Spleen (tissue), 11 donors: ENCODE results near the gene SEMA3B. TPM values are rescaled to one million over a fixed set of nuclear protein-coding genes. Genes with fewer than 3 reads are reported as not detected.

ENCODE experiments used
- DNase-seq: peaks from one replicate; pipeline ENCODE4 v3.0.0-alpha.2; 2020
- H3K27ac ChIP-seq, 8 donors: fragments of 200-600 bp; sonication (generic) in 7 of 8; 1 replicate in 4 of 8; 2 replicates in 4 of 8; pipeline versions ENCODE4 v1.5.0 to v1.8.0; 2016 to 2021; ENCODE audit warnings: inconsistent platforms in 4 of 8, mild to moderate bottlenecking in 4 of 8, moderate library complexity in 1 of 8
- H3K27me3 ChIP-seq, 7 donors: fragments of 200-600 bp; sonication (generic) in 6 of 7; replicated peaks in 1 of 7; 1 replicate in 4 of 7; 2 replicates in 3 of 7; pipeline versions ENCODE4 v1.5.0 to v1.8.0; 2016 to 2021; ENCODE audit warnings: inconsistent platforms in 3 of 7, mild to moderate bottlenecking in 1 of 7
- H3K36me3 ChIP-seq, 6 donors: fragments of 200-600 bp; sonication (generic) in 5 of 6; 1 replicate in 4 of 6; 2 replicates in 2 of 6; pipeline versions ENCODE4 v1.5.0 to v1.8.0; 2016 to 2021; ENCODE audit warnings: inconsistent platforms in 2 of 6
- H3K4me1 ChIP-seq, 6 donors: fragments of 200-600 bp; sonication (generic) in 5 of 6; 1 replicate in 3 of 6; 2 replicates in 3 of 6; pipeline versions ENCODE4 v1.5.0 to v1.8.0; 2016 to 2021; ENCODE audit warnings: inconsistent platforms in 3 of 6
- H3K4me3 ChIP-seq, 8 donors: fragments of 200-600 bp; sonication (generic) in 7 of 8; 1 replicate in 4 of 8; 2 replicates in 4 of 8; pipeline versions ENCODE4 v1.5.0 to v1.8.0; 2016 to 2021; ENCODE audit warnings: inconsistent platforms in 4 of 8, mild to moderate bottlenecking in 4 of 8, moderate library complexity in 2 of 8
- H3K9me3 ChIP-seq, 8 donors: fragments of 200-600 bp; sonication (generic) in 7 of 8; 1 replicate in 4 of 8; 2 replicates in 4 of 8; pipeline versions ENCODE4 v1.5.0 to v1.8.0; 2016 to 2021; ENCODE audit warnings: inconsistent platforms in 4 of 8
- POLR2A ChIP-seq, 3 donors: fragments of 450-650 bp; IDR thresholded peaks; one replicate each; pipeline ENCODE4 v1.5.1; 2017; ENCODE audit warnings: antibody characterized with exemption in 3 of 3, mild to moderate bottlenecking in 1 of 3
- POLR2AphosphoS5 ChIP-seq, 3 donors: sonication (generic); formaldehyde crosslinking; IDR thresholded peaks; one replicate each; pipeline ENCODE4 v1.5.1; 2017; ENCODE audit warnings: antibody characterized with exemption in 3 of 3
- whole genome bisulfite sequencing, 5 donors: extraction: QIAGEN DNeasy Blood & Tissue Kit in 3 of 5; methylation state at CpG; one replicate each; pipeline versions ENCODE4 v1.1.5 to v1.1.7; 2013 to 2018; 5-methylcytosine and 5-hydroxymethylcytosine counted together
- intact Hi-C: fragments of 100-400 bp; cut with DNase I; formaldehyde crosslinking; loops from one replicate; pipeline ENCODE4 v1.15.0; 2023; ENCODE audit warnings: low total_unique reads
- polyA plus RNA-seq, 3 donors: library from polyadenylated mRNA; stranded (reverse); fragments of 200-250 nt; gene quantifications; one replicate each; pipeline ENCODE4 v1.2.1, GENCODE V29; 2013
- total RNA-seq, 7 donors: library from RNA; depleted of rRNA in 3 of 7; stranded (reverse); fragments of >200 nt in 3 of 7; fragmentation: NEBNext Ultra II Directional in 4 of 7; extraction: Animal tissue kit (Norgen Biotek cat#: 25700) in 4 of 7; gene quantifications; one replicate each; pipeline versions ENCODE4 v1.1.0 to v1.2.1, GENCODE V29; 2016 to 2021
- TF ChIP-seq, protein P1 (sequence below), 11 experiments: fragments of 200-600 bp in 7 of 11; fragments of 450-650 bp in 4 of 11; sonication (generic) in 4 of 11; IDR thresholded peaks in 8 of 11; conservative IDR thresholded peaks in 3 of 11; 1 replicate in 7 of 11; 2 replicates in 4 of 11; pipeline versions ENCODE4 v1.4.0 to v1.8.0; 2016 to 2021; ENCODE audit warnings: antibody characterized with exemption in 11 of 11, inconsistent platforms in 4 of 11, mild to moderate bottlenecking in 1 of 11
- donor health status: healthy with polysubstance abuse.
- donor health status: DM: no; HTN: no; CAD: no; lungs with moderate emphysema.
- donor health status: DM: no; HTN: no; CAD: no.
- donor health status: Bipolar disorder and iron deficiency.
- donor health status: healthy.
- donor health status: DM: no; HTN: no; CAD: no.
- donor health status: DM: yes; HTN: yes; CAD: no.

Gene SEMA3B
- total and polyA plus RNA-seq, 10 donors, result 2.2 to 14.5 (median 4.0) TPM

GRCh38 chr3:50235716-50236483, 33.0 kb upstream of the SEMA3B start, which contains the start of gene GNAI2:
Gene GNAI2, plus strand, starts transcription at chr3:50236204. Its CDS starts 132 bp downstream, at chr3:50236336.
- WGBS, 5 donors, result 0 to 2% (median 1%) methylated on average over 37 to 75 of the region's 75 CpGs
- peak within 1 kb of the TSS; percentile 87 to 98 (median 92) for H3K4me3 ChIP-seq
- intact Hi-C loops, result loop anchor here (10.0 kb wide), 1 partner anchor 89 kb away; the partner anchor contains the start of genes HYAL2 and TUSC2
- peaks cover 31 to 64% (median 47%) of the 10 kb centered on the region in 6 donors for H3K4me1 ChIP-seq
- H3K27me3 ChIP-seq, result no peaks in the 10 kb centered on the region
- H3K36me3 ChIP-seq, result peaks cover 0 to 26% (median 11%) of the 10 kb centered on the region in 6 donors
- peak within 1 kb of the TSS; percentile 94 to 99 (median 96) for H3K27ac ChIP-seq
- DNase-seq, result peak; percentile 100
- H3K9me3 ChIP-seq, result no peaks in the 10 kb centered on the region
- TF ChIP-seq POLR2AphosphoS5 (IDR thresholded peaks at IDR 0.05) (peak; percentile 98 to 99 (median 98)), POLR2A (IDR thresholded peaks at IDR 0.05) (peak in 2 of 3 donors; percentile 91 to 97)
- TF ChIP-seq, protein P1, sequence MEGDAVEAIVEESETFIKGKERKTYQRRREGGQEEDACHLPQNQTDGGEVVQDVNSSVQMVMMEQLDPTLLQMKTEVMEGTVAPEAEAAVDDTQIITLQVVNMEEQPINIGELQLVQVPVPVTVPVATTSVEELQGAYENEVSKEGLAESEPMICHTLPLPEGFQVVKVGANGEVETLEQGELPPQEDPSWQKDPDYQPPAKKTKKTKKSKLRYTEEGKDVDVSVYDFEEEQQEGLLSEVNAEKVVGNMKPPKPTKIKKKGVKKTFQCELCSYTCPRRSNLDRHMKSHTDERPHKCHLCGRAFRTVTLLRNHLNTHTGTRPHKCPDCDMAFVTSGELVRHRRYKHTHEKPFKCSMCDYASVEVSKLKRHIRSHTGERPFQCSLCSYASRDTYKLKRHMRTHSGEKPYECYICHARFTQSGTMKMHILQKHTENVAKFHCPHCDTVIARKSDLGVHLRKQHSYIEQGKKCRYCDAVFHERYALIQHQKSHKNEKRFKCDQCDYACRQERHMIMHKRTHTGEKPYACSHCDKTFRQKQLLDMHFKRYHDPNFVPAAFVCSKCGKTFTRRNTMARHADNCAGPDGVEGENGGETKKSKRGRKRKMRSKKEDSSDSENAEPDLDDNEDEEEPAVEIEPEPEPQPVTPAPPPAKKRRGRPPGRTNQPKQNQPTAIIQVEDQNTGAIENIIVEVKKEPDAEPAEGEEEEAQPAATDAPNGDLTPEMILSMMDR (IDR thresholded peaks at IDR 0.05 in 8 of 11, conservative IDR thresholded peaks at IDR 0.05 in 3 of 11), result peak in 3 of 11 experiments; percentile 37 to 61 (median 43)

DNA sequence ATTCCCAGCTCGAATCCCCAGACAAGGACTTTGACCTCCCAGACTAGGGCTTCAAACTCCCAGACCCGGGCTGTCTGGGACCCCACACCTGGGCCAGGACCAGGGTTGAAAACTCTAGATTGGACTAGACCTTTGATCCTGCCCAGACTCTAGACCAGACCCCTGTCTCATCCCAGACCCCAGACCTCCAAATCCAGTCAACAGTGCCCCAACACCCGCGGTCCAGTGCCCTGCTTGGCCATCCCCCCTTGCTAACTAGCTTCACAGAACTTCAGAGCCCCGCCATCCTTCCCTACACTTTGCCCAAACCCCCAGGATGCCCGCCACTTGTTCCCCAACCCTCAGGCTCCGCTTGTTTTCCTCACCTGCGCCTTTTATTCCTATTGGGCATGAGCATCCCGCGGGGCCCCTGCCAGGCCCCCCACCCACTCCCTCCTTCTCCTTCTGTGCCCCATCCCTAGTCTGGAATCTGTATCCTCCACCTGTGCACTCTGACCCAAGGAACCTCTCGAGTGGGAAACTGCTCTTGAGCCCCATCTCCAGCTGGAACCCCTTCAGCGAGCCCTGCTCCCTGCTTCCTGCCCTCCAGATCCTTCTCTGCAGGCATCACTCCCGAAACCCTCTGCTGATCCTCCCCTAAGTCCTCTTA, 32.3 kb upstream of the SEMA3B start:
- Histone ChIP-seq H3K4me1 (peaks cover 38 to 64% (median 50%) of the 10 kb centered on the region in 6 donors), H3K4me3 (peak overlapping the region; percentile 87 to 98 (median 92)), H3K36me3 (peaks cover 0 to 33% (median 11%) of the 10 kb centered on the region in 6 donors), H3K27ac (peak overlapping the region; percentile 94 to 99 (median 96)), H3K27me3 (no peaks in the 10 kb centered on the region), H3K9me3 (no peaks in the 10 kb centered on the region)
- intact Hi-C loops, result loop anchor here (10.0 kb wide), 1 partner anchor 88 kb away; the partner anchor contains the start of genes HYAL2 and TUSC2
- peak in 1 of 3 donors; percentile 16 for TF ChIP-seq POLR2A (IDR thresholded peaks at IDR 0.05)
- TF ChIP-seq, protein P1 (IDR thresholded peaks at IDR 0.05 in 8 of 11, conservative IDR thresholded peaks at IDR 0.05 in 3 of 11), result no peak
- WGBS, 5 donors, result 0 to 1% (median 0%) methylated on average over 12 to 13 of the region's 13 CpGs
- DNase-seq, result no peak

DNA sequence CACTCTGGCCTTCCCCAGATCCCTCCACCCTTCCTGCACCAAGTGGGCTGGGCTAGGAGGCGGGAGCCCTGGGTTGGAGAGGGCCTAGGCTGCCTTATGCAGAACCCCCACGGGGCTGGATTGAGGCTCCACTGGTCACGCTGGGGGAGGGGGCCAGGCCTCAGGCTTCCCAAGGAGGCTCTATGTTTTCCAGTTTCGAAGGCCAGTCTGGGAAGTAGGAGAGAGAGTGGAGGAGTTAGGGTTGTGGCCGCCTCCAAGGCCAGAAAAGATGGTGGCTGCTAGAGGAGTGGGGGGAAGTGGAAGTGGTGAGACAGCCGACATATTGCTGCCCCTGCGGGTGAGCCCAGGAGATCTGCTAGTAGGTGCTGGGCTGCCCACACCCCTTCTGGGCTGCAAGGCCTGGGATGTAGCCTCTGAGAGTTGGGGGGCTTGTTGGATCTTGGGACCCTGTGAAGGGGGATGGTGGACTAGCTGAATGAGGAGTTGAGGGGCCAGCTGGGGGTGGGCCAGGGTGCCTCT, 31.8 kb upstream of the SEMA3B start:
- TF ChIP-seq POLR2AphosphoS5 (IDR thresholded peaks at IDR 0.05) (peak in 2 of 3 donors; percentile 38 to 75), POLR2A (IDR thresholded peaks at IDR 0.05) (no peak)

More for the DNA sequence above, 31.8 kb upstream of the SEMA3B start:
- Histone ChIP-seq H3K9me3 (no peaks in the 10 kb centered on the region), H3K27ac (peak overlapping the region; percentile 94 to 99 (median 96)), H3K4me1 (peaks cover 44 to 68% (median 56%) of the 10 kb centered on the region in 6 donors), H3K36me3 (peaks cover 0 to 37% (median 11%) of the 10 kb centered on the region in 6 donors), H3K4me3 (peak overlapping the region; percentile 87 to 98 (median 92)), H3K27me3 (no peaks in the 10 kb centered on the region)
- DNase-seq, result peak; percentile 90
- WGBS, 5 donors, result 0 to 2% (median 1%) methylated on average over 7 of the region's 7 CpGs
- intact Hi-C loops, result loop anchor here (10.0 kb wide), 1 partner anchor 88 kb away; the partner anchor contains the start of genes HYAL2 and TUSC2
